NK-92 treated with Interleukin-12 subunit alpha and Interleukin-12 subunit beta, amount 100 ng/mL, for 24 hours (cell line): Measurements from ENCODE around the gene FPR3.
"Not testable (repeated sequence)": the region's sequence is repeated elsewhere in the genome, so short reads cannot be mapped to it uniquely, and the experiment has no call there.

Experiments used
- DNase-seq: peaks from one replicate; lab custom pipeline; 2025; lab: John Stamatoyannopoulos, UW

Gene FPR3, protein sequence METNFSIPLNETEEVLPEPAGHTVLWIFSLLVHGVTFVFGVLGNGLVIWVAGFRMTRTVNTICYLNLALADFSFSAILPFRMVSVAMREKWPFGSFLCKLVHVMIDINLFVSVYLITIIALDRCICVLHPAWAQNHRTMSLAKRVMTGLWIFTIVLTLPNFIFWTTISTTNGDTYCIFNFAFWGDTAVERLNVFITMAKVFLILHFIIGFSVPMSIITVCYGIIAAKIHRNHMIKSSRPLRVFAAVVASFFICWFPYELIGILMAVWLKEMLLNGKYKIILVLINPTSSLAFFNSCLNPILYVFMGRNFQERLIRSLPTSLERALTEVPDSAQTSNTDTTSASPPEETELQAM

DNA sequence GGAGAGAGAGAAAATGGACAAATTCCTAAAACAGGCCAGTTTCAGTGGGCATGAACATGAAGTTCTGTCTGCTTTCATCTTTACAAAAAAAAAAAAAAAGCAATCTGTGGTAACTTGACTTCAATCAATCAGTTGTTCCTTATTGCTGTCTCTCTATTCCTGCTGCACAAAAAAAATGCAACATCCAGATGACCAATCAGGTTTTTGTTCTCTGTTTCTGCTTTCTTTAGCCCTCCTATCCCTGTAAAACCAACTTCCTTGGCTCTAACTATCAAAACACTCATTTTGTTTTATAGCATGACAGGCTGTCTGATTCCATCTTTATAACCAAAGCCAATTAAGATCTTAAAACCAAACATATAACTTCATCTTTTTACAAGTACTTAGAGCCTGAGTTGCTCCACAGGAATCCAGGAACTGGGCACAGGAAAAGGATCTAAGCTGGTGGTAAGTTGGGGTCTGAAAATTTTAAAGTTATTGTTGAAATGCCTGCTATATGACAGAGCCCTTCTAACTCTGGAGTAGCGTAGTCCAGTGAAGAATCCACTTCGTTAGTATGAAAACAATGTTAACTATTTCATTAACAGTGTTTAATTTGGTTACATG, at the start of gene FPR3:
FPR3 (plus strand) TSS at position 273 of the 606 bp plus-strand sequence. CDS start 28,592 bp downstream, outside the sequence.
- no peak for DNase-seq

DNA sequence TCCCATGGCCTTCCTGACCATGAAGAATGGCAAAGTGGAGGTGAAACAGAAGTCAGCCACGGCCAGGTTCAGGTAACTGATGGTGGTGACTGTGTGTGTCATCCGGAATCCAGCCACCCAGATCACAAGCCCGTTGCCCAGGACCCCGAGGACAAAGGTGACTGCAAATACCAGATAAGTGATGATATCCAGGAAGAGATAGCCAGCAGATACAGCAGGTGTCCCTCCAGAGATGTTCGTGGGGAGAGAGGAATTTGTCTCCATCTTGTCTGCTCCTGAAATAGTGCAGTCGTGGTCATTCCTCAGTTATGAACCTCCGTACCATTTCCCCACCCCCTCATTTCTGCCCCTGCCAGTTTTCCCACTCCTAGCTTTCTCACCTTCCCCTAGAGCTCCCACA, 48.2 kb upstream of the FPR3 start:
- no peak for DNase-seq

DNA sequence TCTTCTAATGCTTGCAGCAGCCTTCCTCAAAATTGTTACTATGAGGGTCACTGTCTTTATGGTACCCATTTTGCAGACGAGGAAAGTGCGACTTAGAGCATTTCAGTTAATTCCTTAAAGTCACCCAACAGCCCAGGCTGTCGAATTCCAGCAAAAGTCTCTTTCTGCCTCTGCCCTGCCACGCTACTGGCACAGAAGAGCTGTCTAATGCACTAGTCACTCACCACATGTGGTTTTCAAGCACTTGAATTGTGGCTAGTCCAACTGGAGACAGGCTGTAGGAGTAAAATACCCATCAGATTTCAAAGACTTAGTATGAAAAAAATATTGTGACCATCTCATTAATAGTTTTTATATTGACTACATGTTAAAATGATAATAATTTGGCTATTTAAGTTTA, 45.0 kb upstream of the FPR3 start:
- DNase-seq, result no peak

DNA sequence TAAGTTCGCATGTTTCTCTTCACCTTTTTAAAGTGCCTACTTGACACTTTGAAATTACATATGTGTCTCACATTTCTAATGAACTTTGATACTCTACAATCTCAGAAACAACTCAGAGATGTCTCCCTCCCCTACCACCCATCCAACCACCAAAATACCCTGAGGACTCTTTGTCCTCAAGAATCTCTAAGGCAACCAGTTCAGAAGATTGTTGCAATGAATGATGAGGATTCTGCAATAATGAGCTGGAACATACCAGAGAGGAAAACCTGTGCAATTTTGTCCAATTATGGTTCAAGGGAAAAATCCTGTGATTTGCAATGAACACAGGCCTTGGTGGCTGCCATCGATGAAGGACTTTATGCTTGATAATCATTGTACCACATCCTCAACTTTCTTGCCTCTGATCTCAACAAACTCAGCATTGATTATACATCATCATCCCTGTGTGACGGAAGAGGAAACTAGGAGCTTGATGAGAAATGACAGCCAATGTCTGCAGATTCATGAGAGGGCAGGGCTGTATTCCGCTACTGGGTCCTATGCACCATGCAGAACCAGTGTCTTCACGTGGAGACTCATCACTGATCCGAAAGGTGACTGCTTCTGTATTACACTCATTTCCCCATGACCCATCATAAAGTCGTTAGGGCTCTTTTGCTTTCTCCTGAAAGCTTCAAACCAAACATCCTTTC, 44.4 kb upstream of the FPR3 start:
- DNase-seq, result no peak

DNA sequence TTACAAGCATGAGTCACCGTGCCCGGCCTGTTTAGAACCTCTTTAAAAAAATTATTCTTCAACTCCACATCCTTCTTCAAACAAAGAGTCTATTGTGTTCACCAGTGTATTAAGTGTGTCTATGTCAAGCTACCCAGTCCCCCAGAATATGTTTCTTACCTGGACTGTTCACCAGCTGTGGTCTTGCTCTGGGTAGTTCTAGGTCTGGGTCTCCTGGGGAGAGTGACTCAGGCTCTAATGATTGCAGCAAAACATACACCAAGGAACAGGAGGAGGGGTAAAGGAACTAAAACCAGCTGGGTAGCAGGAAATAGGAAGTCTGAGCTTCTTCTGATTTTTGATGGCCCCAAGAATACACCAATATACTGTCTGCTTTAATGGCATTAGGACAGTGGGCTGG, 43.3 kb upstream of the FPR3 start, which contains the start of gene FPR1:
FPR1 (minus strand) TSS at position 224 of the 400 bp plus-strand sequence. CDS start 4,884 bp downstream, outside the sequence.
- DNase-seq, result no peak

DNA sequence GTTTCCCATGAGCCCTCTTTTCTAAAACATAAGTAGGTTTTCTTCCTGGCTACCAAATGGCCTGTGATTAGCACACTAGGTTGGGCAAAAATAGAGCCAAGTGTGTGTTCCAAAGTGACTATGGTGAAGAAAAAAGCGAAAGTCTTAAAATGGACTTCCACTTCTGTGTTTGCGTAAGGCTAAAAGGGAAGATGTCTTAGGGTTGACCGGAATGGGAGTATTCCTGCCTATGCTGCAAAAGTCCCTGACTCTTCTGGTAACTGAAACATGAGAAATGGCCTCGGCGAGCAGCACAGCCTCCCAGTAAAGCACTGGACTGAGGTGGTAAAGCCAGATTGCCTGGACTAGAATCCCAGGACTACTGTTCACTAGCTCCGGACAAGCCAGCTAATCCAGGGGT, 40.8 kb upstream of the FPR3 start:
- no peak for DNase-seq

DNA sequence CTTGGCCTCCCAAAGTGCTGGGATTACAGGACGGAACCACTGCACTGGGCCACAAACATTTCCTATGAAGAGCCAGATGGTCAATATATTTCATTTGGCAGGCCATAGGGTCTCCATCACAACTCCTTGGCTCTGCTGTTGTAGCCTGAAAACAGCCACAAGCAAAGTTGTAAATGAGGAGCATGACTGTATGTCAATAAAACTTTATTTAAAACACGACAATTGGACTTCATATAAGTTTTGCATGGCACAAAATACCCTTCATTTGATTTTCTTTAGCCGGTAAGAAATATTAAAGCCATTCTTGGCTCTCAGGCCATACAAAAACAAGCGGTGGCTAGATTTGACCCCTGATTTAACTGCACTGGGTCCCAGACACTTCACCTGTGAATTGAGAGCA, 40.2 kb upstream of the FPR3 start:
- no peak for DNase-seq

DNA sequence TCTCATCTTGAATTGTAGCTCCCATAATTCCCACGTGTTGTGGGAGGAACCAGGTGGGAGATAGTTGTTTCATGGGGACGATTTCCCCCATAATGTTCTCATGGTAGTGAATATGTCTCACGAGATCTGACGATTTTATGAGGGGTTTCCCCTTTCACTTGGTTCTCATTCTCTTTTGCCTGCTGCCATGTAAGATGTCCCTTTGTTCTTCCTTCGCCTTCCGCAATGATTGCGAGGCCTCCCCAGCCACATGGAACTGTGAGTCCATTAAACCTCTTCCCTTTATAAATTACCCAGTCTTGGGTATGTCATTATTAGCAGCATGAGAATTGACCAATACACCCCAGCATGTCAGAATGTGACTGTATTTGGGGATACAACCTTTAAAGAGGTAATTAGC, 39.4 kb upstream of the FPR3 start:
- DNase-seq, result no peak

DNA sequence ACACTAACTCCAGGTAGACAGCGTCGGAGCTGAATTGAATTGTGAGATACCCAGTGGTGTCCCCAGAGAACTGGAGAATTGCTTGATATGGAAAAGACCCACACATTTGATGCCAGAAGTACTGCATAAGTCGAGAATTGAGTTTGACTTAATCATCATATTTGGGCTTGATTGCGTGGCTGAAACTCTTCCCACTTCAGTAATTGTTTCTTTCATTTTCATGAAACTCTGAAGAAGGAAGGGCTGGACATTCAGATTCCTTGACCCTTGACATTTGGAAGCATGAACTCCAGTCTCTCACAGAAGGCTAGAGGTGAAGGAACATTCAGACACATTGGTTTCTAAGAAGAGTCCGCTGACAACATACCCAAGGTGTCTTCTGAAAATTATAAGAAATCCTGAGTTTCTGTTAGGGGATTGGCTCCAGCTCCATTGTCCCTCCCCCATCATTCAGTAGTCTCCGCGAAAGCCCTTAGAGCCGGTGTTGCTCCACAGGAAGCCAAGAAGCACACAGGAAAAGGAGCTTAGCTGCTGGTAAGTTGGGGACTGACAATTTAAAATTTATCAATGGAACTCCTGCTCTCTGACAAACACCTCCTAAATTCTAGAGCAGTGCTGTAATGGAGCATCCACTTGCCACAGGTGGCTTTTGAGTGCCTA, 34.1 kb upstream of the FPR3 start, which contains the start of gene FPR2:
FPR2 (plus strand) TSS at position 484 of the 660 bp plus-strand sequence. CDS start 7,479 bp downstream, outside the sequence.
- DNase-seq, result no peak

DNA sequence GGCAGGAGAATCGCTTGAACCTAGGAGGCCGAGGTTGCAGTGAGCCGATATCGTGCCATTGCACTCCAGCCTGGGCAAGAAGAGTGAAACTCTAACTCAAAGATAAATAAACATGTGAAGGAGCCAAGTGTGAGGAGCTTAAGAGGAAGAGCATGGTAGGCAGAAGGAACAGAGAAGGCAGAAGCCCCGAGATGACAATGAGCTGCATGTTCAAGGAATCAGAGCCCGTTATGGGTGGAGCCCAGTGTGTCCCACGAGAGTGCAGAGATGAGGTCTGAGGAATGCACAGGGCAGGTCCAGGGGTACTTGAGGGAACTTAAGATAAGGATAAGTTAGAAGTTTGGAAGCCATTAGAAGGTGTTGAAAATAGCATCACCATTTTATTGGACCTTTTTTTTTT, 33.3 kb upstream of the FPR3 start:
- no peak for DNase-seq

DNA sequence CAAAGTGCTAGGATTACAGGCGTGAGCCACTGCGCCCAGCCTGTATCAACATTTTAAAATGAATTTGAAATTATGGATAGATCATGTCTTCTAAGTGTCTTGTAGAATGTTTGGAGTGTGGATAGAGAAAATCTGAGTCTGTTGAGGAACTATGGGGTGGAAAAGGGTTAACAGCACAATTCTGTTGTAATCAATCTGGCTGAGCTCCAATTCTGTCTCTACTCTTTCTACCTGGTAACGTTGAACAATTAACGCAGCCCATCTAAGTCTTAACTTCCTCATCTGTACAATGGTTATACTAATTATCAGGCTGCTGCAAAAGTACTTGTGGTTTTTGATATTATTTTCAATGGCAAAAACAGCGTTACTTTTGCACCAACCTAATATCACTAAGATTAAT, 29.9 kb upstream of the FPR3 start:
- no peak for DNase-seq

DNA sequence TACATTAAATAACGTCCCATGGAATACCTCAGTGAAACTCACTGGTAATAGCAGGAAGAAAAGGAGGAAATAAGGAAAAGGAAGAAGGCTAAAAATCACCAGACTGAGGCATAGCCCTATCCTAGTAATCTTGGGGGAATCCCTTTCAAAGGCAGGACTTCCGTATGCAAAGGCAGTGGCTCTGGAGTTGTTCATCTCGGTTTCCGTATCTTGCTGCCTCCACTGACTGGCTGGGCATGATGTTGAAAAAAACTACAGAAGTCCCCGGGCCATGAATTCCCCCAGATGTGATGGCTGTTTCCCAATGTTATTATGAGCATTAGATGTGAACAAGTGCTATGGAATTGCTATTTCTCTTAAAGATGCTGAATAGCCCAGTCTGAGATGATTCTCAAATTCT, 28.5 kb upstream of the FPR3 start:
- DNase-seq, result no peak

DNA sequence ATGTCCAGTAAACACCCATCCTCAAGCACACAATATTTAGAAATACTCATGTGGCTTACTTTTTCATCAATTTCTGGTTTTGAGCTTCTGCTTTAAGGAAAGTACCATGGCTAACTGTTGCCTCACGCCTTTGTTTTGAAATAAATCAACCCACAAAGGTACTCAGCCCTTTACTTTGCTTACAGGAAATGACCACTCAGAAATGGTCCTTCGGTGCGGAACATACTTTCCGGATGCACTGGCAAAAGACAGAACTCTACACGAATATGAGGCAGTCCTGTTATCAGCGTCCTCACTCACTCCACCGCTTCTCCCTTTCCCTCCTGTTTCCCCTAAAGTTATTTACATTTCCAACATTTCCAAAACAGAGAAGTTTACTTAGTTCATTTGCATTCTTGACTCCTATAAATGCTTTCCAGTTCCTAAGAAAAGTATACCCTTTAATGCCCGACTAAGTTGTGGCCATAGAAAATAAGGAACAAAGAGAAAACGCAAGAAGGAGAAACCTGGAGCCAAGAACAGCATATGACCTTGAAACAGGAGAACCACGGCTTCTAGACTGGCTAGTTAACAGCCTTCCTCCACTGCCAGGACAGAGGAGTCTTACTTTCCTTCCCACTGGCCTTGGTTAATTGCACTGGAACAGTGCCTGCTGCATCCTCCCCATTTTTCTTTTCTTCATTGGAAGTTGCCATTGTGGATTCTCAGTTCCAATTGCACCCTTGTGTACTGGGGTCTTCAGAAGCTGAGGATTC, 23.4 kb upstream of the FPR3 start:
- no peak for DNase-seq

DNA sequence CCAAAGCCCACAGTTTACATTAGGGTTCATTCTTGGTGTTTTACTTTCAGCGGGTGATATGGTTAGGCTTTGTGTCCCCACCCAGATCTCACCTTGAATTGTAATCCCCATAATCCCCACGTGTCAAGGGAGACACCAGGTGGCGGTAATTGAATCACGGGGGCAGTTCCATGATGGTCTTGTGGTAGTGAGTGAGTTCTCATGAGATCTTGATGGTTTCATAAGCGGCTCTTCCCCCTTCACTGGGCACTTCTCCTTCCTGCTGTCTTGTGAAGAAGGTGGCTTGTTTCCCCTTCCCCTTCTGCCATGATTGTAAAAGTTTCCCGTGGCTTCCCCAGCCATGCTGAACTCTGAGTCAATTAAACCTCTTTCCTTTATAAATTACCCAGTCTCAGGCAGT, 22.0 kb upstream of the FPR3 start:
- DNase-seq, result no peak

DNA sequence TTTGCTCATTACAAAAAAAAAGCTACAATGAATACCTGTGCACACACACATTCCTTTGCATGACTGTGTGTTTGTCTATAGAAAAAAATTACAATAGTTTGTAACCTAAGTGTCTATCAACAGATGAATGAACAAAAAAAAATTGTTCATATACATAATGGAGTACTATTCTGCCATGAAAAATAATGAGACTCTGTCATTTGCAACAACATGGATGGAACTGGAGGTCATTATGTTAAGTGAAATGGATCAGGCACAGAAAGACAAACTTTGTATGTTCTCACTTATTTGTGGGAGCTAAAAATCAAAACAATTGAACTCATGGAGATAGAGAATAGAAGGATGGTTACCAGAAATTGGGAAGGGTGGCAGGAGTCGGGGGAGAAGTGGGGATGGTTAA, 18.4 kb upstream of the FPR3 start:
- DNase-seq, result not testable (repeated sequence)

DNA sequence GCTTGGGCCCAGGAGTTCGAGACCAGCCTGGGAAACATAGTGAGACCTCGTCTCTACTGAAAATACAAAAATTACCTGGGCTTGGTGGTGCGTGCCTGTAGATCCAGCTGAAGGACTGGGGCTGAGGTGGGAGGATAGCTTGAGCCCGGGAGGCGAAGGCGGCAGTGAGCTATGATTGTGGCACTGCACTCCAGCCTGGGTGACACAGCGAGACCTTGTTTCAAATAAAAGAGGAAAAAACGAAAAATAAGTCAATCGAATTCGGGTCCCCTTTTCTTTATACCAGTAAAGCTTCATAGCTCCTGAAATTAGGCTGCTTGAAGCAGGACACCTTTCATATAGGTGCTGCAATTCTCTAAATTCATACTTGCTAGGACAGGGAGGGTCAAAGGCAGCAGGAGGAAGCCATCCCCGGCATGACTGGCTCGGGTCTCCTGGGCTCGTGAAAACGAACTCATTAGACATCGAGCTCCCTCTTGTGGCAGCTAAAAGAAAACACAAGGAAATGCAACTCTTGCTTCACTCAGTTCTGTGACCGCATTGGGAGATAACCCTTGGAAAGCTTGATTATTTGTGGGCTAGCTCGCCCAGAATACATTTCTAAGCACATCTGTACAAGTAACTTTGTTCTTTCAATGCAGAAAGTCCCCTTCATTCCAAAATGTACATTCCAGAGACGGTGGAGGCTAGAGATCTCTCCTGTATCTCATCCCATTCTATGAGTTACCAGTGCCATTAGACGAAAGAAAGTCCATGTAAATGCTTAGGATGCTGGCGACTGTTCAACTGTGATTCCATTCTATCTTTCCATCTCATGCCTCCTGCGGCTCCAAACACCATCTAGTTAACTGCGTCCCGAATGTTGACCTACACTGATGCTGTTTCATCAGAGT, 17.1 kb upstream of the FPR3 start:
- peak; percentile 38 for DNase-seq

DNA sequence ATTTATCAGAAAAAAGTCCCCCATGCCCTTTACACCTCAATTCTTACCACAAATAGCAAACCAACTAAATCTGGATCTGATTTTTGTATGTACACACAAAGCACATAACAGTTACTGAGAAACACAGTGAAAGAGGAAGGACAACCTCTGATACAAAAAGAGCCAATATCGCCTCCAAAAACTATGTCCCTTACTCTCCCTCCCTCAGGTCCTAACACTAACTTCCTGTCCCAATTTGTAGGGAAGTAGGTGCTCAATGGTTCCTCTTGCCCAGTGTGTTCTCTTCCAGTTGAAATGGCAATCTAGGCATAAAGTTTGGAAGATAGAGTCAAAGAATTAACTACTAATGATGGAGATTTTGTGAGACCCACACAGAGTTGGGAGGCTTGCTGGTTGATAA, 15.8 kb upstream of the FPR3 start:
- DNase-seq, result no peak

DNA sequence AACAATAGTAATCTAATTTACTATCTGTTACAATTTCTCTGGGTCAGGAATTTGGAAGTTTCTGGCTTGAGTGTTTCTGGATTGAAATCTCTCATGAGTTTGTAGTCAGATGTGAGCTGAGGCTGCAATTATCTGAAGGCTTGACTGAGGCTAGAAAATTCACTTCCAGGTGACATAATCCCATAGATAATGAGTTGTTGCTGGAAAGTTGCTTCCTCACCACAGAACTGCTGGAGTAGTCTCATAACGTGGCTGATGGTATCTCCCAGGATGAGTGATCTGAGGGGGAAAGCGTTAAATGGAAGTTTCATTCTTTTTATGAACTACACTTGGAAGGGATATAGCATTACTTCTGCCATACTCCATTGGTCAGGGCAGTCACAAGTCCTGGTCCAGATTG, 15.3 kb upstream of the FPR3 start:
- no peak for DNase-seq

DNA sequence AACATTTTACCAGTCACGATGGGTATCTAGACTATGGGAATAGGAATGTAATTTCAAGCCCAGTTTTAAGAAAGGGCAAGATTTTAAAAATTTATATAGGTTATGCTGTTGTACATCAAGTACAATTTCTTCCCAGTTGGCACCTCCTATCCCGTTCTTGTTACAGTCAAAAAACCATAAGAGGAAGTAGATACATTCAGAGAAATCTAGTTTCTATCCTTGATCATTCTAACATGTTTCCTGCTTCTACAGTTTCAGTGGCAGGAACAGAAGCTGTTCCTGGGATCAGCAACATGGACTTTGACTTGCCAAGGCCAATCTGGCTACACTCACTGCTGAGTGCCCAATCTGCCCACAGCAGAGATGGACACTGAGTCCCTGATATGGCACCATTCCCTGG, 14.7 kb upstream of the FPR3 start:
- no peak for DNase-seq

DNA sequence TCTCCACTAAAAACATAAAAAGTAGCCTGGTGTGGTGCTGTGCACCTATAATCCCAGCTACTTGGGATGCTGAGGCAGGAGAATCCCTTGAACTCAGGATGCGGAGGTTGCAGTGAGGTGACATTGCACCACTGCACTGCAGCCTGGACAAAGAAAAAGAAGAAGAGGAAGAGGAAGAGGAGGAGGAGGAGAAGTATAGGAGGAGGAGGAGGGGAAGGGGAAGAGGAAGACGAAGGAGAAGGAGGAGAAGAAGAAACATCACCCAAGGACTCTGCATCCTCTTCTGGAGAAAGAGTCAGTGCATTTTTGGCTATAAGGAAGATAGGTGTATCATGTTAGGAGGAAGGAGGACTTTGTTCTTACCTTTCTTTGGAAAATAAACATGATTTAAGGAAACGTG, 13.0 kb upstream of the FPR3 start:
- no peak for DNase-seq

DNA sequence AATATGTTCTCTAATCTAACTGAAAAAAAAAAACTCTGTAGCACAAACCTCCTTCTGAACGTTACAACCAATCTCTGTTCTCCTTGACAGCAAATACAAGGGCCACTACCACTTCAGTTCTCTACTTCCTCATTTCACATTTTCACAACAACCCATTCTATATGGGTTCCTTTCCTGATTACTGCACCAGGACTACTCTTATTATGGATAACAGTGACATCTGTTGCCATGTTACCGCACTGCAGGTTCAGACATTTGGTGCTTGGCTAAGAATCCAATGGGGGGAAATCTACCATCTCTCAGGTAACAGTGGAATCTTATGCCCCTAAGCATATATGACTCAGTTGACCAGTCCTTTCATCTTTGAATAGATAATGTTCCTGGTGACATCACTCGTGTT, 11.6 kb upstream of the FPR3 start:
- DNase-seq, result no peak
